Vagina (tissue), 2 donors: ENCODE data around the gene FTH1.

Experiments used
- CTCF ChIP-seq, 3 experiments: fragments of 450-650 bp in 2 of 3; fragments of 200-600 bp in 1 of 3; sonication (generic) in 1 of 3; IDR thresholded peaks; one replicate each; pipeline ENCODE4 v1.5.1; 2017 to 2019; ENCODE audit warnings: antibody characterized with exemption in 3 of 3, mild to moderate bottlenecking in 2 of 3, moderate library complexity in 2 of 3
- POLR2A ChIP-seq, 2 donors: fragments of 450-650 bp; IDR thresholded peaks; one replicate each; pipeline ENCODE4 v1.6.1; 2017; ENCODE audit warnings: antibody characterized with exemption in 2 of 2, mild to moderate bottlenecking in 2 of 2, moderate library complexity in 2 of 2
- POLR2AphosphoS5 ChIP-seq, 2 donors: sonication (generic); formaldehyde crosslinking; IDR thresholded peaks; one replicate each; pipeline ENCODE4 v1.9.0; 2017; ENCODE audit warnings: antibody characterized with exemption in 2 of 2, mild to moderate bottlenecking in 2 of 2, low read depth in 1 of 2; ENCODE audit not compliant: insufficient read depth in 1 of 2

- no peak for TF ChIP-seq POLR2AphosphoS5 (IDR thresholded peaks at IDR 0.05; ENCODE audit: insufficient read depth in 1 of 2, low read depth in 1 of 2)
- no peak for TF ChIP-seq POLR2A (IDR thresholded peaks at IDR 0.05)
- TF ChIP-seq CTCF (IDR thresholded peaks at IDR 0.05) = no peak
These were observed 13.5 kb upstream of the FTH1 start for GRCh38 chr11:61980783-61981541.
